Measurements from ENCODE around the gene TDRD6. TPM values are rescaled to one million over a fixed set of nuclear protein-coding genes. Genes with fewer than 3 reads are reported as not detected.
A peak's percentile ranks its signal among the peaks of the same experiment; 100 is the strongest.
"Not testable (repeated sequence)": the region's sequence is repeated elsewhere in the genome, so short reads cannot be mapped to it uniquely, and the experiment has no call there.

TDRD6 gene
- total RNA-seq = 0.73 TPM

DNA sequence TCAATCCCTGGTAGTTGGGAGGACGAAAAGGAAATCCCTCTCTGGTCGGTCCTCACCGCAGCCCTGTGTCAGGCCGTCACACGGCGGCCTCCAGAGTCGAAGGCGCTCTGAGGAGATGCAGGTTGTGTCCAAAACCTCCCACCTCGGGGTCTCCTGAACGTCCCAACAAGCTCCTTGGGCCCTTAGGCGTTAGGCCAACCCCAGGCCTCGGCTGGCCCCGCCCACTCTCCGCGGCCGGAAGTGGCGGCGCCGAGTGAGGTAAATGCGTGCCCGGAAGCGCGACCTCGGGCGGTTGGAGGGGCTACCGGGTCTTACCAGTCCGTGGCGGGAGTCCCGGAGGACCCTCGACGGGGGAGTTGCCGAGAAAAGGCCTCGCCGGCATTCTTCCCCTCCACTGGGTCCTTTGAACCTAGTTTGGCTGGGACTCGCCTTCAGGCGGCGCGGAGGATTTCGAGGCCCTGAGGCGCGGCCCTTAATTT, at the start of gene TDRD6:
TDRD6 (plus strand) TSS at position 267 of the 479 bp plus-strand sequence. CDS start 244 bp downstream, outside the sequence.
- no peak for DNase-seq (ENCODE audit: low spot score)

- no peak for DNase-seq (ENCODE audit: low spot score)
Observed at GRCh38 chr6:46637933-46638332, 49.8 kb upstream of the TDRD6 start.

DNA sequence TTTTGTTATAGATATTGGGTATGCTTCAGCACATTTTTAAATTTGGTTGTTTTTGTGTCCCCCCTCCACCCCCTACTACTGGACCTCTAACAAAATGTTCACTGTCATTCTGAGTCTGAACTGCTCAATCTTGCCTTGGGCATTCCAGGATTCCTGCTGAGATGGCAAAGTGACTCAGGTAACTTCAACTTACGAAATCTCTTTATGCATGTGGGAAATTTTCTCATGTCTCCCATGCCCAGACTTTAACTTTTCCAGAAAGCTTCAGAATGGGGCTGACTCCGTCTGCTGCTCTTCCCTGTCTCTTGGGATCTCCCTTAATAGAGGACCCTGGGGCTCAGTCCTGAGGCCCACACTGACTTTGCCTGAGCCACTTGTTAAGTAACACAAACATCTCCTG, 49.0 kb upstream of the TDRD6 start:
- no peak for DNase-seq (ENCODE audit: low spot score)

DNA sequence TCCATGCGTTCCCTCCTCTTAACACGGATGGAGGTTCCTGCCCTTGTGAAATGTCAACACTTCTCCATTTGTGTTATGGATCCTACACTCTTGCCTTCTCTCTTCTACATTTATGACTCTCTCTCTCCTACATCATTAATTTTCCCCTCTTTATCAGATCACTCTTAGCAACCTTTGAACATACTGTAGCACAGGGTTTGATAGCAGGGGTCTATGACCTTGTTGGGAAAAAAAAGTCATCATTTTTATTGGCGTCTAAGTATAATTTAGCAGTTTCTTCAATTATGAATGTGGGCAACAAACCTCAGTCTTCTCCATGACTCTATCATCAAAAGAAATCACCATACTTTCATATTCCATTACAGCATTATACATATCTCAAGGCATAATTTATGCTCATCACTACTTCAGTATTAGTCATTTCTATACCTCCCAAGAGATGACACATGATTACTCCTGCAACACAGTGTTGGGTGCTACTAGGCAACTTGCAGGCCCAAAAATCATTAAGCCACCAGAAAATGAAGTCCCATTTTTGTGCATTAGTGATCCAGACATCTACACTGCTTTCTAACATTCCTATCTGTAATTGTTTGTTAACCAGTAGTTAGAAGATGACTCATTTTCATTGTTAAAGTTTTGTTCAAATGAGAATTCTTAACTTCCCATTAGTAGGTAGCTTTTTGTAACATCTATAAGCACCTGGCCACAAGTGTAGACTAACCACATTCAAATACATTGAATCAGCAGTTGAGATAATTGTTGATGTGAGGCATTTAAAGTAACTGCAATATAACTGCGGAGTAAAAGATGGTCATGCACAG, 44.5 kb upstream of the TDRD6 start:
- no peak for DNase-seq (ENCODE audit: low spot score)

DNA sequence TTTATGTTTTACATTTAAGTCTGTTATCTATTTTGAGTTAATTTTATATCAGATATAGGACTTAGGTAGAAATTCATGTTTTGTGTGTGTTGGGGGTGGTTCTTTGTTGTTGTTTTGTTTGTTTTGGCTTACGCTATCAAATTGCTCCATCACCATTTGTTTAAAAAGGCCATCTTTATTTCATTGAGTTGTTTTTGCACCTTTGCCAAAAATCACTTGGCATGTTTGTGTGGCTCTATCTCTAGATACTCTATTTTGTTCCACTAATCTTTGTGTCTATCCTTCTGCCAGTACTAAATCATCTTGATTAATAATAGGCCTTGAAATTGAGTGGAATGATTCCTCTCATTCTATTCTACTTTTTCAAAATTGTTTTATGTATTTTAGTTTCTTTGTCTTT, 42.4 kb upstream of the TDRD6 start:
- no peak for DNase-seq (ENCODE audit: low spot score)

DNA sequence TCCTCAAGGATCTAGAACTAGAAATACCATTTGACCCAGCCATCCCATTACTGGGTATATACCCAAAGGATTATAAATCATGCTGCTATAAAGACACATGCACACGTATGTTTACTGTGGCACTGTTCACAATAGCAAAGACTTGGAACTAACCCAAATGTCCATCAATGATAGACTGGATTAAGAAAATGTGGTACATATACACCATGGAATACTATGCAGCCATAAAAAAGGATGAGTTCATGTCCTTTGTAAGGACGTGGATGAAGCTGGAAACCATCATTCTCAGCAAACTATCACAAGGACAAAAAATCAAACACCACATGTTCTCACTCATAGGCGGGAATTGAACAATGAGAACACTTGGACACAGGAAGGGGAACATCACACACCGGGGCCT, 39.6 kb upstream of the TDRD6 start:
- DNase-seq (ENCODE audit: low spot score) = not testable (repeated sequence)

- no peak for DNase-seq (ENCODE audit: low spot score)
Observed at GRCh38 chr6:46648869-46649492, 38.7 kb upstream of the TDRD6 start.

GRCh38 chr6:46651006-46651405, 36.7 kb upstream of the TDRD6 start:
- no peak for DNase-seq (ENCODE audit: low spot score)

DNA sequence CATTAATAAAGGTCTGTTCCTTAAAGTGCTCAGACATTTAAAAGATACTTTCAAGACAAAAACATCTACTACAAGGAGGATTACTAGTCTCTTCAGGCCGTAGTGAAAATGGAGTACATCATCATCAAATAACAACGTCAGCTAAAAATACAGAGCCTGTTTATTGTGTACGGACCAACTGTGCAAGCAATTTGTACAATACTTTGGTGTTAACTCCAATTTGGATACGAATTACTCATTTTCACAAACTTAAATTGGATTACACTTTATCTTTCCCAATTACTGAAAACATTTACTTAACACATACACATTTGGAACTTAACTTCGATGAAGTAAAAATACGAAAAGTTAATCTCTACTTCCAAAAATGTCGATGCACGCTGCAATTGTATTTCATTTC, 35.9 kb upstream of the TDRD6 start:
- DNase-seq (ENCODE audit: low spot score) = no peak

- DNase-seq (ENCODE audit: low spot score) = no peak
Observed at GRCh38 chr6:46652232-46652602, 35.5 kb upstream of the TDRD6 start.

GRCh38 chr6:46652603-46653438, 34.9 kb upstream of the TDRD6 start, which contains the start of the genes CYP39A1 and SLC25A27:
Gene CYP39A1 (minus strand): TSS chr6:46652818. CDS start chr6:46652582, 236 bp downstream.
Gene SLC25A27 (plus strand): TSS chr6:46652975. CDS start chr6:46653193, 218 bp downstream.
- DNase-seq (ENCODE audit: low spot score) = peak; percentile 94

- DNase-seq (ENCODE audit: low spot score) = no peak
Observed at GRCh38 chr6:46653439-46654195, 34.1 kb upstream of the TDRD6 start.

- DNase-seq (ENCODE audit: low spot score) = no peak
Observed at GRCh38 chr6:46655803-46656202, 31.9 kb upstream of the TDRD6 start.

- no peak for DNase-seq (ENCODE audit: low spot score)
Observed at GRCh38 chr6:46657642-46658041, 30.0 kb upstream of the TDRD6 start.

GRCh38 chr6:46661483-46661882, 26.2 kb upstream of the TDRD6 start:
- no peak for DNase-seq (ENCODE audit: low spot score)

GRCh38 chr6:46667377-46667776, 20.3 kb upstream of the TDRD6 start:
- DNase-seq (ENCODE audit: low spot score) = no peak

DNA sequence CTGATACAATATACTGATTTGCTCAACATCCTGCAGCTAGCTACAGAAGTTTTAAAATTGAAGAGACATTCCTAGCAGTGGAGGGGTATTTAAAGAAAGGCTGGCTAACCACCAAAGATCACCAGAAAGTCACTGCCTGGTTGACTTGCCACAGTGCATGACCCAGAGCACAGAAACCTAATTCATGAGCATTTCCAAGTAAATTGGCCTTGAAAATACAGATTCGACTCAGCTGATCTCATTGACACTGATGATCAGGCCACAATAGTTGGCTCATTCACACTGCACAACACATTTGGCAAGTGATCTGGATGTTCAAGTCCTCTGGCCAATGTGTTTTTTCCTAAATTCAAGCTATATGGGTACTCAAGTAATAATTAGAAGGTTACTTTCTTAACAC, 13.3 kb upstream of the TDRD6 start:
- no peak for DNase-seq (ENCODE audit: low spot score)

DNA sequence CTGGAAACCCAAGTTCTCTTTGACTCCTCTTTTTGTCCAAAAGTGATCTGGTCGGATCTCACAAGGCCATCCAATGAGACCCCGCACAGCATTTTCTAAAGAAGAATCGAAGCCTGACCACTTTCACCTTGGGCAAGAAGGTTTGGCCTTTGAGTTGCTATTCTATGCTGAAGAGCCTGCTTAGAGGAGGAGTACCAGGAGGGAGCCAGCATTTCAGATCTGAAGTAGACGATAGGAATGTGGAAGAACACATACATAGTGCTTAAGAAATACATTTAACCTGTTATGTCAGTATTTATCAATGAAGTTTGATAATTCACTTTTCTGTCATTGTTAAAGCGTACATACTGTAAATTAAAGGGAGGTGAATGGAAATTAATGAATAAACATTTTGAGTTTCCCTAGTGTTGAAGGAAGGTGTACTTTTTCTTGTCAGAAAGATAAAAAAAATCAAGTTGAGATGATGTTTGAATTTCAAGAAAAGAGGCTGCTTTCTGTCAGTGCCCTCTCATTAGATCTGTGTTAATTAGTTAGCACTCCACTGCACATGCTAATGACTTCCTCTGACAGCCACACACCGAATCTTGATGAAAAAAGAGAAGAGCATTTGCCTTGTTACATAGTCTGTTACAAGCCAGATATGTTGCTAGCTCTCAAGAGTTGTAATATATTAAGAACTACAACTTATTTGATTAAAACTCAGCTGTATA, 10.9 kb upstream of the TDRD6 start:
- DNase-seq (ENCODE audit: low spot score) = no peak

DNA sequence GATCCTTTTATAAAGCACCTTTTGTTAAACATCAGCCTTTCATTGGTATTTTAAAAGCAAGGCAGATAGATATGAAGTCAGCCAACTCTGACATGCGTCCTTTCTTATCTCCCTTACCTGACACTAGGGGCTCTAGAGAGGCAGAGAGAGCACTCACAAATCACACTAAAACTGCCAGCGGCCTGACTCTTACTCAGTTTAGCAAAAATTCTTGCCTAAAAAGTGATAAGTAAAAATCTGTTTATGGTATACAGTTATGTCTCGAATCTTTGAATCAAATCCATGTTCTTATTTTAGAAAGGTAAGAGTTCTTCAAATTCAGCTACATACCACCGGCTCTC, 10.4 kb upstream of the TDRD6 start:
- no peak for DNase-seq (ENCODE audit: low spot score)

DNA sequence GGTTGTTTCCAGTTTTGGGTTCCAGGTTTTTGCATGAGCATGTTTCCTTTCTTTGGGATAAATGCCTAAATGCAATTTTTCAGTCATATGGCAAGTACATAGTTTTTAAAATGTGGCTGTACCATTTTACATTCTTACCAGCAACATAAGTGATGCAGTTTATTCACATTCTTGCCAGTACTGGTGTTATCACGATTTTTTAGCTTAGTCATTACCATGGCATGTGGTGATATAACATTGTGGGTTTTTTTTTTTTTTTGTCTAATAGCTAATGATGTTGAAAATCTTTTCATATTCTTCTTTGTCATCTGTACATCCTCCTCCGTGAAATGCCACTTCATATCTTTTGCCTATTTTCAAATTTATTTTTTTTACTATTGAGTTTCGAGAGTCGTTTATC, 2.9 kb upstream of the TDRD6 start:
- no peak for DNase-seq (ENCODE audit: low spot score)

Data from ureter (tissue), 1 donor.